A549 (cell line): Measurements from ENCODE around the gene PROC. TPM values are rescaled to one million over a fixed set of nuclear protein-coding genes. Genes with fewer than 3 reads are reported as not detected.

Experiments used
- ATAC-seq, 2 experiments: fragments of 200-7000 bp in 1 of 2; fragments of >200 bp in 1 of 2; cut with Nextera tagmentation in 1 of 2; cut with Tn5 transposase in 1 of 2; 3 replicates each; pipeline versions ENCODE4 v1.8.0 to v1.9.1; 2018 to 2020; ENCODE audit warnings: mild to moderate bottlenecking in 1 of 2, moderate library complexity in 1 of 2
- CTCF ChIA-PET: fragments of 300-600 bp; sonication (Branson Sonifier 250); formaldehyde crosslinking; extraction: SDS; loops from one replicate; lab custom pipeline; 2021; ENCODE audit warnings: antibody characterized with exemption, inconsistent platforms; lab: Yijun Ruan, JAX
- POLR2A ChIA-PET: fragments of 350-600 bp; formaldehyde crosslinking; extraction: SDS; loops from one replicate; lab custom pipeline; 2021; ENCODE audit warnings: antibody characterized with exemption, inconsistent platforms; lab: Yijun Ruan, JAX
- DNase-seq, 2 experiments: peaks; one replicate each; pipeline versions ENCODE4 v3.0.0 to v3.0.0-alpha.2; 2011 to 2016; ENCODE audit warnings: low read depth in 1 of 2, low spot score in 1 of 2
- FAIRE-seq: peaks from 2 replicates; lab custom pipeline; 2011; peaks lifted over from hg19 to GRCh38; lab: Jason Lieb, UNC
- H3K27ac ChIP-seq, 2 experiments: fragments of >200 bp; sonication (Bioruptor Twin); formaldehyde crosslinking; 3 replicates each; pipeline ENCODE4 v1.5.1; 2016 to 2017
- H3K4me1 ChIP-seq: fragments of >200 bp; sonication (Bioruptor Twin); formaldehyde crosslinking; 3 replicates; pipeline ENCODE4 v1.6.1; 2016
- H3K4me2 ChIP-seq: fragments of >200 bp; sonication (Bioruptor Twin); formaldehyde crosslinking; 3 replicates; pipeline ENCODE4 v1.6.1; 2016
- H3K4me3 ChIP-seq: fragments of >200 bp; sonication (Bioruptor Twin); formaldehyde crosslinking; 3 replicates; pipeline ENCODE4 v1.5.1; 2016
- H3K9me3 ChIP-seq: fragments of >200 bp; sonication (Bioruptor Twin); formaldehyde crosslinking; 3 replicates; pipeline ENCODE4 v1.6.1; 2016
- ATOH8 ChIP-seq: fragments of 250-450 bp; sonication (Bioruptor Pico); IDR thresholded peaks from 2 replicates; pipeline ENCODE4 v1.5.0; 2020; ENCODE audit warnings: low read depth, mild to moderate bottlenecking, moderate library complexity
- CBX8 ChIP-seq: fragments of 200-600 bp; sonication (generic); IDR thresholded peaks from 2 replicates; pipeline ENCODE4 v1.6.1; 2016
- CHD2 ChIP-seq: fragments of 150-350 bp; IDR thresholded peaks from 2 replicates; pipeline ENCODE4 v1.6.1; 2014; ENCODE audit warnings: low read length; ENCODE audit not compliant: partially characterized antibody
- EHF ChIP-seq: fragments of 250-450 bp; sonication (Bioruptor Pico); IDR thresholded peaks from 2 replicates; pipeline ENCODE4 v1.5.0; 2020; ENCODE audit warnings: mild to moderate bottlenecking
- FOSB ChIP-seq: fragments of 250-450 bp; sonication (Bioruptor Pico); IDR thresholded peaks from 2 replicates; pipeline ENCODE4 v1.5.0; 2020; ENCODE audit warnings: mild to moderate bottlenecking, moderate library complexity
- FOSL2 ChIP-seq, 2 experiments: fragments of 450-650 bp in 1 of 2; fragments of >200 bp in 1 of 2; sonication (Bioruptor Twin) in 1 of 2; formaldehyde crosslinking; IDR thresholded peaks; 2 replicates each; pipeline versions ENCODE4 v1.5.0 to v1.6.1; 2016 to 2020; ENCODE audit warnings: mild to moderate bottlenecking in 1 of 2, moderate library complexity in 1 of 2
- HDAC2 ChIP-seq: fragments of 200-600 bp; sonication (generic); IDR thresholded peaks from 2 replicates; pipeline ENCODE4 v1.6.1; 2016
- HEYL ChIP-seq: fragments of 250-450 bp; sonication (Bioruptor Pico); IDR thresholded peaks from 2 replicates; pipeline ENCODE4 v1.8.0; 2021; ENCODE audit warnings: mild to moderate bottlenecking, moderate library complexity
- HOXA7 ChIP-seq: fragments of 250-450 bp; sonication (Bioruptor Pico); IDR thresholded peaks from 2 replicates; pipeline ENCODE4 v1.5.0; 2020; ENCODE audit warnings: mild to moderate bottlenecking, moderate library complexity
- HOXB13 ChIP-seq: fragments of 250-450 bp; sonication (Bioruptor Pico); IDR thresholded peaks from 2 replicates; pipeline ENCODE4 v1.5.0; 2020; ENCODE audit warnings: low read depth, mild to moderate bottlenecking, moderate library complexity
- JUNB ChIP-seq: fragments of >200 bp; sonication (Bioruptor Twin); formaldehyde crosslinking; IDR thresholded peaks from 2 replicates; pipeline ENCODE4 v1.6.1; 2016
- KDM5A ChIP-seq: fragments of 200-600 bp; sonication (generic); IDR thresholded peaks from 2 replicates; pipeline ENCODE4 v1.6.1; 2016; ENCODE audit warnings: antibody characterized with exemption, mild to moderate bottlenecking
- MYC ChIP-seq: IDR thresholded peaks from 2 replicates; pipeline ENCODE4 v1.6.1; 2012; ENCODE audit warnings: mild to moderate bottlenecking, inconsistent platforms, low read length, improper control_type of control experiment, borderline replicate concordance
- POLR2A ChIP-seq: IDR thresholded peaks from 2 replicates; pipeline ENCODE4 v1.6.1; 2012; ENCODE audit warnings: mild to moderate bottlenecking, low read length
- POLR2AphosphoS2 ChIP-seq: conservative IDR thresholded peaks from 2 replicates; pipeline ENCODE4 v1.6.1; 2012; ENCODE audit warnings: low read length, improper control_type of control experiment, inconsistent platforms
- REST ChIP-seq: fragments of 200-600 bp; sonication (generic); IDR thresholded peaks from 2 replicates; pipeline ENCODE4 v1.6.1; 2016; ENCODE audit warnings: antibody characterized with exemption, mild to moderate bottlenecking, moderate library complexity
- RFX5 ChIP-seq: fragments of 450-650 bp; IDR thresholded peaks from 2 replicates; pipeline ENCODE4 v1.7.1; 2014; ENCODE audit warnings: antibody characterized with exemption, mild to moderate bottlenecking, moderate library complexity
- SMC3 ChIP-seq: fragments of >200 bp; sonication (Bioruptor Twin); formaldehyde crosslinking; IDR thresholded peaks from 3 replicates; pipeline ENCODE4 v1.6.1; 2018; ENCODE audit warnings: inconsistent platforms
- SREBF2 ChIP-seq: fragments of 450-650 bp; IDR thresholded peaks from 2 replicates; pipeline ENCODE4 v1.6.1; 2014; ENCODE audit warnings: mild to moderate bottlenecking, moderate library complexity
- ZC3H11A ChIP-seq: fragments of 450-650 bp; IDR thresholded peaks from 2 replicates; pipeline ENCODE4 v1.6.1; 2014; ENCODE audit warnings: antibody characterized with exemption, mild to moderate bottlenecking
- ZFP36 ChIP-seq: fragments of 450-650 bp; IDR thresholded peaks from 2 replicates; pipeline ENCODE4 v1.6.1; 2014; ENCODE audit warnings: borderline replicate concordance; ENCODE audit not compliant: partially characterized antibody
- ZNF302 ChIP-seq: fragments of 250-450 bp; sonication (Bioruptor Pico); IDR thresholded peaks from 2 replicates; pipeline ENCODE4 v1.9.0; 2021; ENCODE audit warnings: inconsistent platforms, mild to moderate bottlenecking, moderate library complexity
- WGBS: methylation state at CpG from one replicate; pipeline ENCODE4 v1.1.6; 2017; ENCODE audit errors: missing lambda C conversion rate; 5-methylcytosine and 5-hydroxymethylcytosine counted together
- polyA plus RNA-seq, 4 experiments: library from polyadenylated mRNA; depleted of rRNA in 3 of 4; stranded (reverse); fragments of >200 nt; fragmentation: RNase III in 1 of 4; extraction: RNeasy Plus Mini Kit Qiagen cat#74134 plus additional on column Dnase treatment in 1 of 4; gene quantifications; 2 replicates in 3 of 4; 3 replicates in 1 of 4; pipeline ENCODE4 v1.2.3, GENCODE V29; 2011 to 2017
- TF ChIP-seq, protein P1 (sequence below): IDR thresholded peaks from 2 replicates; pipeline ENCODE4 v1.6.1; 2012; ENCODE audit warnings: low read depth, borderline replicate concordance

Gene PROC
- polyA plus RNA-seq, 2 of the 4 experiments (the other 2 are of a cell fraction) = 2.0 to 7.9 TPM

DNA sequence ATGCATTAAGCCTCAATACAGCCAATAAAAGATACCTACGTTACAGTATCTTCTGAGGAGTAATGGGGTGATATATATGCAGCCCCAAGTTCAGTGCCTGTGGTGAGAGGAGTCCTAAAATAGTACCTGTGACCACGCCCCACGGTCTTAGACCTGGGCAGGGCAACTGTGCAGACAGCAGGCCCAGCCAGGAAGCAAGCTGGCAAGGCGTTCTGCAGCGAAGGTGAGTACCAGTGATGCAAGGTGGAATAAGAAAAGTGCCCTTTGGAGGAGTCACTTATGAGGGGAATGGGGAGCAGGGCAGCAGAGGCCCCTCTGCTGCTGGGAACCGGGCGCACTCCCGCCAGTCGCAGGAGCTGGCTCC is 17.7 kb upstream of the PROC start:
- ATAC-seq (no peak), FAIRE-seq (no peak), DNase-seq (no peak)
- Histone ChIP-seq H3K4me1 (peaks cover 67% of the 10 kb centered on the region), H3K4me2 (peak overlapping the region; percentile 77), H3K9me3 (no peaks in the 10 kb centered on the region), H3K4me3 (no peak overlapping the region), H3K27ac (peak overlapping the region; percentile 81)
- no peak for TF ChIP-seq HEYL
- no peak for TF ChIP-seq ZNF302 (CRISPR knock-in tag)
- no peak for TF ChIP-seq HDAC2
- TF ChIP-seq CBX8 = no peak
- no peak for TF ChIP-seq SREBF2
- TF ChIP-seq POLR2A = no peak
- TF ChIP-seq, protein P1, sequence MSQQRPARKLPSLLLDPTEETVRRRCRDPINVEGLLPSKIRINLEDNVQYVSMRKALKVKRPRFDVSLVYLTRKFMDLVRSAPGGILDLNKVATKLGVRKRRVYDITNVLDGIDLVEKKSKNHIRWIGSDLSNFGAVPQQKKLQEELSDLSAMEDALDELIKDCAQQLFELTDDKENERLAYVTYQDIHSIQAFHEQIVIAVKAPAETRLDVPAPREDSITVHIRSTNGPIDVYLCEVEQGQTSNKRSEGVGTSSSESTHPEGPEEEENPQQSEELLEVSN = no peak
- no peak for TF ChIP-seq MYC
- no peak for TF ChIP-seq KDM5A
- TF ChIP-seq ATOH8 (CRISPR knock-in tag) = no peak
- TF ChIP-seq JUNB = no peak
- no peak for TF ChIP-seq RFX5
- no peak for TF ChIP-seq REST
- TF ChIP-seq SMC3 = no peak
- TF ChIP-seq CHD2 = no peak
- TF ChIP-seq ZC3H11A = no peak
- TF ChIP-seq POLR2AphosphoS2 = no peak
- no peak for TF ChIP-seq HOXB13 (CRISPR knock-in tag)
- no peak for TF ChIP-seq FOSB (CRISPR knock-in tag)
- CTCF ChIA-PET = interaction anchor here (0.9 to 2.3 kb wide), 2 partner anchors 10 to 203 kb away, joined by 4 to 8 read pairs; no protein-coding TSS in a partner anchor
- POLR2A ChIA-PET = no interaction called here
- WGBS = 91% methylated on average over 9 of the region's 9 CpGs

- 54% methylated on average over 29 of the region's 39 CpGs for WGBS
- no peak overlapping the region for H3K4me3 ChIP-seq
- H3K4me2 ChIP-seq = peak overlapping the region; percentile 77
- TF ChIP-seq HOXA7 (no peak), EHF (no peak), POLR2AphosphoS2 (no peak), FOSL2 (IDR thresholded peaks at IDR 0.05) (0 out of 2 replicates have a peak, but pooled peaks have one; percentile 13), FOSL2 (CRISPR knock-in tag; IDR thresholded peaks at IDR 0.05) (peak; percentile 83), ZFP36 (no peak), ZNF302 (CRISPR knock-in tag) (no peak), JUNB (0 out of 2 replicates have a peak, but pooled peaks have one; percentile 17)
- TF ChIP-seq, all 56 proteins: peak for 2
- CTCF ChIA-PET = interaction anchor here (0.9 to 2.3 kb wide), 2 partner anchors 10 to 204 kb away, joined by 4 to 8 read pairs; no protein-coding TSS in a partner anchor
- Histone ChIP-seq H3K4me1 (peaks cover 67% of the 10 kb centered on the region), H3K9me3 (no peaks in the 10 kb centered on the region), H3K27ac (peak overlapping the region; percentile 81)
- POLR2A ChIA-PET = no interaction called here
- peak; percentile 55 to 82 for DNase-seq
- FAIRE-seq = no peak
- ATAC-seq = peak; percentile 66 to 70
Measured at GRCh38 chr2:127400897-127401756, 17.1 kb upstream of the PROC start.
